HCT116 (cell line): ENCODE results near the gene GRIK2.

Experiments used
- CBX3 ChIP-seq: IDR thresholded peaks from 2 replicates; pipeline ENCODE4 v1.6.1; 2012; ENCODE audit warnings: low read depth
- POLR2A ChIP-seq: IDR thresholded peaks from 2 replicates; pipeline ENCODE4 v1.7.0; 2011; ENCODE audit warnings: borderline replicate concordance; ENCODE audit not compliant: insufficient read depth, insufficient read length; ENCODE audit errors: extremely low read depth
- TF ChIP-seq, protein P1 (sequence below), 3 experiments: fragments of 200-600 bp in 1 of 3; sonication (generic) in 1 of 3; IDR thresholded peaks in 2 of 3; conservative IDR thresholded peaks in 1 of 3; 2 replicates each; pipeline ENCODE4 v1.5.1; 2012 to 2017; ENCODE audit warnings: low read depth in 2 of 3, low read length in 2 of 3, antibody characterized with exemption in 1 of 3, borderline replicate concordance in 1 of 3, control low read depth in 1 of 3, mild to moderate bottlenecking in 1 of 3, mixed read lengths in 1 of 3, mixed run types in 1 of 3, moderate library complexity in 1 of 3; ENCODE audit not compliant: insufficient read depth in 1 of 3
- TF ChIP-seq, protein P2 (sequence below): IDR thresholded peaks from 2 replicates; pipeline ENCODE4 v1.6.1; 2012
- TF ChIP-seq, protein P3 (sequence below): IDR thresholded peaks from 2 replicates; pipeline ENCODE4 v1.6.1; 2011; ENCODE audit warnings: mild to moderate bottlenecking, low read length, moderate library complexity; ENCODE audit not compliant: insufficient replicate concordance; ENCODE audit errors: extremely low read depth

DNA sequence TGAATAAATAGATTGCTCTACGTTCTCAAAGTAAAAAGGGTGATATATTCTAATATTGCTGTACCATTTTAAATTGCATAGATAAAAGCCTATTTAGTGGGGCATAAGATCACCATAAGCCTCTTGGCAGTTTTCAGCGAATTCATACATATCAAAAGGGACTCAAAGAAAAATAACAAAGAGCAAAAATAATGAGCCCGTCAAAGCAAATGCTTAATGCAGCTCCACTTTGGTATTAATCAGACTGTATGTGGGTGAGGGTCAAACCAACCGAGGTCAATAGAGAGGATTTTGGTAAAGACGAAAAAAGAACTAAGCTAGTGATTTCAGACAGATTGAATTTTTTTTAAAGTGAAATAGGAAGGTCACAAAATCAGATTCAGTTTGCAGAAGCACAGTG, 598.8 kb downstream of the GRIK2 start:
- TF ChIP-seq, protein P1, sequence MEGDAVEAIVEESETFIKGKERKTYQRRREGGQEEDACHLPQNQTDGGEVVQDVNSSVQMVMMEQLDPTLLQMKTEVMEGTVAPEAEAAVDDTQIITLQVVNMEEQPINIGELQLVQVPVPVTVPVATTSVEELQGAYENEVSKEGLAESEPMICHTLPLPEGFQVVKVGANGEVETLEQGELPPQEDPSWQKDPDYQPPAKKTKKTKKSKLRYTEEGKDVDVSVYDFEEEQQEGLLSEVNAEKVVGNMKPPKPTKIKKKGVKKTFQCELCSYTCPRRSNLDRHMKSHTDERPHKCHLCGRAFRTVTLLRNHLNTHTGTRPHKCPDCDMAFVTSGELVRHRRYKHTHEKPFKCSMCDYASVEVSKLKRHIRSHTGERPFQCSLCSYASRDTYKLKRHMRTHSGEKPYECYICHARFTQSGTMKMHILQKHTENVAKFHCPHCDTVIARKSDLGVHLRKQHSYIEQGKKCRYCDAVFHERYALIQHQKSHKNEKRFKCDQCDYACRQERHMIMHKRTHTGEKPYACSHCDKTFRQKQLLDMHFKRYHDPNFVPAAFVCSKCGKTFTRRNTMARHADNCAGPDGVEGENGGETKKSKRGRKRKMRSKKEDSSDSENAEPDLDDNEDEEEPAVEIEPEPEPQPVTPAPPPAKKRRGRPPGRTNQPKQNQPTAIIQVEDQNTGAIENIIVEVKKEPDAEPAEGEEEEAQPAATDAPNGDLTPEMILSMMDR (IDR thresholded peaks at IDR 0.05 in 2 of 3, conservative IDR thresholded peaks at IDR 0.05 in 1 of 3; ENCODE audit: borderline replicate concordance in 1 of 3, insufficient read depth in 1 of 3, low read depth in 2 of 3, low read length in 2 of 3): no peak
- TF ChIP-seq POLR2A (no peak), CBX3 (no peak)
- TF ChIP-seq, protein P2, sequence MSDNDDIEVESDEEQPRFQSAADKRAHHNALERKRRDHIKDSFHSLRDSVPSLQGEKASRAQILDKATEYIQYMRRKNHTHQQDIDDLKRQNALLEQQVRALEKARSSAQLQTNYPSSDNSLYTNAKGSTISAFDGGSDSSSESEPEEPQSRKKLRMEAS: no peak
- TF ChIP-seq, protein P3, sequence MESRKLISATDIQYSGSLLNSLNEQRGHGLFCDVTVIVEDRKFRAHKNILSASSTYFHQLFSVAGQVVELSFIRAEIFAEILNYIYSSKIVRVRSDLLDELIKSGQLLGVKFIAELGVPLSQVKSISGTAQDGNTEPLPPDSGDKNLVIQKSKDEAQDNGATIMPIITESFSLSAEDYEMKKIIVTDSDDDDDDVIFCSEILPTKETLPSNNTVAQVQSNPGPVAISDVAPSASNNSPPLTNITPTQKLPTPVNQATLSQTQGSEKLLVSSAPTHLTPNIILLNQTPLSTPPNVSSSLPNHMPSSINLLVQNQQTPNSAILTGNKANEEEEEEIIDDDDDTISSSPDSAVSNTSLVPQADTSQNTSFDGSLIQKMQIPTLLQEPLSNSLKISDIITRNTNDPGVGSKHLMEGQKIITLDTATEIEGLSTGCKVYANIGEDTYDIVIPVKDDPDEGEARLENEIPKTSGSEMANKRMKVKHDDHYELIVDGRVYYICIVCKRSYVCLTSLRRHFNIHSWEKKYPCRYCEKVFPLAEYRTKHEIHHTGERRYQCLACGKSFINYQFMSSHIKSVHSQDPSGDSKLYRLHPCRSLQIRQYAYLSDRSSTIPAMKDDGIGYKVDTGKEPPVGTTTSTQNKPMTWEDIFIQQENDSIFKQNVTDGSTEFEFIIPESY: no peak
